Measurements from ENCODE around the gene FBN2. TPM values are rescaled to one million over a fixed set of nuclear protein-coding genes. Genes with fewer than 3 reads are reported as not detected.
A peak's percentile ranks its signal among the peaks of the same experiment; 100 is the strongest.
"Not testable (repeated sequence)": the region's sequence is repeated elsewhere in the genome, so short reads cannot be mapped to it uniquely, and the experiment has no call there.

FBN2 gene
- total RNA-seq, 1 donor from 2014 or later, result 1,151 TPM

DNA sequence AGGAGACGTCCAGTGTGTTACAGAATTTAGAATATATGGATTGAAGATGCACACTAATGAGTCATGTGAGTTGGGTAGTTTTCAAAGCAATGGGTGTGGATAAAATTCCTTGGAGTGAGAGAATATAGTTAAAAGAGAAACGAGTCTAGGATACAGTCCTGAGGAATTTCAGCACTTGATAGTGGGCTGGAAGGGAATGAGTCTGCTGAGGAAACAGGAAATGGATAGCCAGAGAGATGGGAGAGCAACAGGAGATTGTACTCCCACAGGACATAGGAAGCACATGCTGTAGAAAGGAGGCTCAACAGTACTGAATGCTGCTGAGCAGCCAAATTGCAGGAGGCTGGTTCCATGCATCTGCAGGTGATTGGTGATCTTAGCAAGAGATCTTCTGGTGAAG is 68.1 kb downstream of the FBN2 start:
- H3K27me3 Mint-ChIP-seq (ENCODE audit: unreplicated experiment), result no peaks in the 10 kb centered on the region
- peaks cover 39% of the 10 kb centered on the region for H3K4me1 Mint-ChIP-seq (ENCODE audit: unreplicated experiment)
- no peak for DNase-seq (ENCODE audit: extremely low spot score, unreplicated experiment)
- peak overlapping the region; percentile 5 for H3K27ac Mint-ChIP-seq (ENCODE audit: unreplicated experiment)
- no peaks in the 10 kb centered on the region for H3K9me3 Mint-ChIP-seq (ENCODE audit: unreplicated experiment)
- TF ChIP-seq, protein P1, sequence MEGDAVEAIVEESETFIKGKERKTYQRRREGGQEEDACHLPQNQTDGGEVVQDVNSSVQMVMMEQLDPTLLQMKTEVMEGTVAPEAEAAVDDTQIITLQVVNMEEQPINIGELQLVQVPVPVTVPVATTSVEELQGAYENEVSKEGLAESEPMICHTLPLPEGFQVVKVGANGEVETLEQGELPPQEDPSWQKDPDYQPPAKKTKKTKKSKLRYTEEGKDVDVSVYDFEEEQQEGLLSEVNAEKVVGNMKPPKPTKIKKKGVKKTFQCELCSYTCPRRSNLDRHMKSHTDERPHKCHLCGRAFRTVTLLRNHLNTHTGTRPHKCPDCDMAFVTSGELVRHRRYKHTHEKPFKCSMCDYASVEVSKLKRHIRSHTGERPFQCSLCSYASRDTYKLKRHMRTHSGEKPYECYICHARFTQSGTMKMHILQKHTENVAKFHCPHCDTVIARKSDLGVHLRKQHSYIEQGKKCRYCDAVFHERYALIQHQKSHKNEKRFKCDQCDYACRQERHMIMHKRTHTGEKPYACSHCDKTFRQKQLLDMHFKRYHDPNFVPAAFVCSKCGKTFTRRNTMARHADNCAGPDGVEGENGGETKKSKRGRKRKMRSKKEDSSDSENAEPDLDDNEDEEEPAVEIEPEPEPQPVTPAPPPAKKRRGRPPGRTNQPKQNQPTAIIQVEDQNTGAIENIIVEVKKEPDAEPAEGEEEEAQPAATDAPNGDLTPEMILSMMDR (IDR thresholded peaks at IDR 0.05), result no peak
- peaks cover 69% of the 10 kb centered on the region for H3K36me3 Mint-ChIP-seq (ENCODE audit: unreplicated experiment)
- no peak overlapping the region for H3K4me3 Mint-ChIP-seq (ENCODE audit: unreplicated experiment)

DNA sequence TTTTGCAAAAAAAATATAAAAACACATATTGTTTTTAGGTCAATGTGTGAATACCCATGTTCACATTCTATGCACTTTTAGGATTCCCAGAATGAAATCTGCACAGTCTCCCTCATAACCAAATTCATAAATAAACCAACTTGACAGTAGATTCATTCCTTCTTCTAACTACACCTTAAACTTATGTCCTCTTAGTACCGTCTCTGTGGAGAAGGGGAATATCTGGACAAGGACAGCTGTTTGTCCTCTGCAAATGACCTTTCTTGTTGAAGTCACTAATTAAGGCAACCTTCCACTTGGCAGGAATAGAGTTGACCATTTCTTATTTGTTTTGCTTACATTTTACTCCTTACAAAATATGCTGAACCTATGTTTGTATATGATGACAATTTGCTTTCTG is 71.1 kb downstream of the FBN2 start:
- DNase-seq (ENCODE audit: extremely low spot score, unreplicated experiment), result no peak
- H3K4me1 Mint-ChIP-seq (ENCODE audit: unreplicated experiment), result peaks cover 47% of the 10 kb centered on the region
- H3K27me3 Mint-ChIP-seq (ENCODE audit: unreplicated experiment), result no peaks in the 10 kb centered on the region
- no peak overlapping the region for H3K27ac Mint-ChIP-seq (ENCODE audit: unreplicated experiment)
- H3K4me3 Mint-ChIP-seq (ENCODE audit: unreplicated experiment), result no peak overlapping the region
- no peaks in the 10 kb centered on the region for H3K9me3 Mint-ChIP-seq (ENCODE audit: unreplicated experiment)
- TF ChIP-seq, protein P1 (IDR thresholded peaks at IDR 0.05), result no peak
- peaks cover 59% of the 10 kb centered on the region for H3K36me3 Mint-ChIP-seq (ENCODE audit: unreplicated experiment)

DNA sequence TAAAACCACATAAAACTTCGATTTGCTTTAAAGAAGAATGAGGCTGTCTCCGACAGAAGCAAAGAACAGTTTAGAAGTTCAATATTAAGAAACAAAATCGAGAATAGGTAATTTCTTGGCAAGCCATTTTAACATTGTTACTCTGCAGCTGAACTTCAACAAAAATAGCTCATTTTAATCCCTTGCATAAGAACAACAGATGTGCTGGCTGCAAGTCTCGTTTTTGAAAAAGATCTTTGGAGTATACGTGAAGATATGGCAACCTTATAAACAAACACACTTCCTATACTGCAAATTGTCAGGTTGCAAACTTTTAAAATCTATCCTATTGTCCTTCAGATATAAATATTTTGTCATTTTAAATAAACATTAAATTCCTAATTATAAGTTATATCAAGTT is 71.5 kb downstream of the FBN2 start:
- TF ChIP-seq, protein P1 (IDR thresholded peaks at IDR 0.05), result no peak
- no peak overlapping the region for H3K27ac Mint-ChIP-seq (ENCODE audit: unreplicated experiment)
- H3K36me3 Mint-ChIP-seq (ENCODE audit: unreplicated experiment), result peaks cover 60% of the 10 kb centered on the region
- H3K4me3 Mint-ChIP-seq (ENCODE audit: unreplicated experiment), result no peak overlapping the region
- no peaks in the 10 kb centered on the region for H3K9me3 Mint-ChIP-seq (ENCODE audit: unreplicated experiment)
- no peak for DNase-seq (ENCODE audit: extremely low spot score, unreplicated experiment)
- peaks cover 50% of the 10 kb centered on the region for H3K4me1 Mint-ChIP-seq (ENCODE audit: unreplicated experiment)
- no peaks in the 10 kb centered on the region for H3K27me3 Mint-ChIP-seq (ENCODE audit: unreplicated experiment)

DNA sequence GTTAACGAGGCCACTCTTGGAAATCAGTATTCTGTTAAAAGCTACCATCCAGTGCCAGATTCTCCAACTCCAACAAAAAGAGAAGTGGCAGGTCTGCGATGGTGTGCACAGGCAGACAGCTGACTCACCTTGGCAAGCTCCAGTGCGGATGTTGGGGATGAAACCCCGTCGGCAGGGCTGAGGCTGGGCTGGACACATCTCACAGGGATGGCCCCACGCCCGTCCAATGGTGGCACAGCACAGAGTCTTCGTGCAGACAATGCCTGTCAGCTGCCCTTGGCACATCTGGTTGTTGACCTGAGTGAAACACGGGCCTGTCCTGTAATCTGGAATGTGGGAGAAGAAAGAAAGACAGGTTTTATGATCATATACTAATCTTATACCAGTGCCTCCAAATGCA is 73.4 kb downstream of the FBN2 start:
- no peak for DNase-seq (ENCODE audit: extremely low spot score, unreplicated experiment)
- TF ChIP-seq, protein P1 (IDR thresholded peaks at IDR 0.05), result no peak

DNA sequence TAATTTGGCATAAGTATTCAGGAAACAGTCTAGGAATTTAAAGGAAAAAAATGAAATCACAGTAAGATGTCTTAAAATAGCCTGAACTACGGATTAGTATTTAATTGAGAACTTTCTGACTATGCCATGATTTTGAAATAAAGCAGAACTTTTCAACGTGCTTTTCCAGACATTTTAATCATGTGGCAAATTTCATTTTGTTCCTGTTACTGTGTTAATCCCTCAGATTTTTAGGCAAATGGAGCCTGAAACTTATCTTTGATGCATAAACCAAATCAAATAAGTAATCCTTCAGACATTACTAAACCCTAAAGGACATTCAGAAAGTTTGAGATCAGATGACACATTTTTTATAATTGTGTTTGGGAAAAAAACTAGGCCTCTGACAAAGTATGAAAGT is 75.7 kb downstream of the FBN2 start:
- peak overlapping the region; percentile 68 for H3K27ac Mint-ChIP-seq (ENCODE audit: unreplicated experiment)
- H3K36me3 Mint-ChIP-seq (ENCODE audit: unreplicated experiment), result peaks cover 72% of the 10 kb centered on the region
- no peak overlapping the region for H3K4me3 Mint-ChIP-seq (ENCODE audit: unreplicated experiment)

More for the DNA sequence above, 73.4 kb downstream of the FBN2 start:
- Mint-ChIP-seq H3K27me3 (ENCODE audit: unreplicated experiment) (no peaks in the 10 kb centered on the region), H3K27ac (ENCODE audit: unreplicated experiment) (no peak overlapping the region), H3K36me3 (ENCODE audit: unreplicated experiment) (peaks cover 70% of the 10 kb centered on the region), H3K9me3 (ENCODE audit: unreplicated experiment) (peaks cover 7% of the 10 kb centered on the region), H3K4me3 (ENCODE audit: unreplicated experiment) (no peak overlapping the region), H3K4me1 (ENCODE audit: unreplicated experiment) (peaks cover 40% of the 10 kb centered on the region)

DNA sequence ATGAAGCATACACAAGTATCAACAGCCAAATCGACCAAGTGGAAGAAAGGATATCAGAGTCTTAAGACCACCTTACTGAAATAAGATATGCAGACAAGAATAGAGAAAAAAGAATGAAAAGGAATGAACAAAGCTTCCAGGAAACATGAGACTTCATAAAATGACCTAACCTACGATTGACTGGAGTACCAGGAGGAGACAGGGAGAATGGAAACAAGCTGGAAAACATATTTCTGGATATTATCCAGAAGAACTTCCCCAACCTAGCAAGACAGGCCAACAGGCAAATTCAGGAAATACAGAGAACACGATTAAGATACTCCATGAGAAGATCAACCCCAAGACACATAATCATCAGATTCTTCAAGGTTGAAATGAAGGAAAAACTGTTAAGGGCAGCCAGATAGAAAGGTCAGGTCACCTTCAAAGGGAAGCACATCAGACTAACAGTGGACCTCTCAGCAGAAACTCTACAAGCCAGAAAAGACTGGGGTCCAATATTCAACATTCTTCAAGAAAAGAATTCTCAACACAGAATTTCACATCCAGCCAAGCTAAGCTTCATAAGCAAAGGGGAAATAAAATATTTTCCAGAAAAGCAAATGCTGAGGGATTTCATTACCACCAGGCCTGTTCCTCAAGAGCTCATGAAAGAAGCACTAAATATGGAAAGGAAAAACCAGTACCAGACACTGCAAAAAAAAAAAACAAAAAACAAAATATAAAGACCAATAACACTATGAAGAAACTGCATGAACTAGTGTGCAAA is 80.7 kb downstream of the FBN2 start:
- Mint-ChIP-seq H3K36me3 (ENCODE audit: unreplicated experiment) (peaks cover 85% of the 10 kb centered on the region), H3K4me1 (ENCODE audit: unreplicated experiment) (peaks cover 63% of the 10 kb centered on the region), H3K27ac (ENCODE audit: unreplicated experiment) (peak overlapping the region; percentile 50), H3K9me3 (ENCODE audit: unreplicated experiment) (peaks cover 19% of the 10 kb centered on the region), H3K4me3 (ENCODE audit: unreplicated experiment) (peak overlapping the region; percentile 1)
- not testable (repeated sequence) for DNase-seq (ENCODE audit: extremely low spot score, unreplicated experiment); H3K27me3 Mint-ChIP-seq (ENCODE audit: unreplicated experiment)

More for the DNA sequence above, 75.7 kb downstream of the FBN2 start:
- H3K4me1 Mint-ChIP-seq (ENCODE audit: unreplicated experiment), result peaks cover 47% of the 10 kb centered on the region
- H3K27me3 Mint-ChIP-seq (ENCODE audit: unreplicated experiment), result no peaks in the 10 kb centered on the region
- peaks cover 19% of the 10 kb centered on the region for H3K9me3 Mint-ChIP-seq (ENCODE audit: unreplicated experiment)
- DNase-seq (ENCODE audit: extremely low spot score, unreplicated experiment), result no peak
- TF ChIP-seq, protein P1 (IDR thresholded peaks at IDR 0.05), result no peak
